CD4-positive, alpha-beta memory T cell (primary cell): Measurements from ENCODE around the gene PCYT2. TPM values are rescaled to one million over a fixed set of nuclear protein-coding genes. Genes with fewer than 3 reads are reported as not detected.
A peak's percentile ranks its signal among the peaks of the same experiment; 100 is the strongest.

ENCODE experiments used
- CTCF ChIA-PET: fragments of 350-600 bp; sonication (Branson Sonifier 250); formaldehyde crosslinking; loops from one replicate; lab custom pipeline; 2021; ENCODE audit warnings: inconsistent platforms; ENCODE audit not compliant: partially characterized antibody; lab: Charles Lee
- POLR2A ChIA-PET: fragments of 350-600 bp; sonication (Branson Sonifier 250); formaldehyde crosslinking; loops from one replicate; lab custom pipeline; 2021; ENCODE audit not compliant: partially characterized antibody; lab: Charles Lee
- DNase-seq, 5 donors: peaks; one replicate each; pipeline versions ENCODE4 v3.0.0 to v3.0.0-alpha.2; 2020 to 2022; ENCODE audit warnings: mixed read lengths in 1 of 5
- H3K27ac ChIP-seq: one replicate; pipeline ENCODE4 v1.7.0; 2013; ENCODE audit warnings: low read depth, low read length
- H3K27me3 ChIP-seq: 2 replicates; pipeline ENCODE4 v1.7.0; 2013; ENCODE audit warnings: mild to moderate bottlenecking, low read length, moderate library complexity; ENCODE audit not compliant: insufficient read depth
- H3K36me3 ChIP-seq: 2 replicates; pipeline ENCODE4 v1.7.0; 2013; ENCODE audit warnings: mild to moderate bottlenecking, low read length, moderate library complexity; ENCODE audit not compliant: insufficient read depth
- H3K4me1 ChIP-seq: 2 replicates; pipeline ENCODE4 v1.7.0; 2013; ENCODE audit warnings: mild to moderate bottlenecking, low read length, moderate library complexity; ENCODE audit not compliant: insufficient read depth
- H3K4me3 ChIP-seq, 2 donors: one replicate each; pipeline ENCODE4 v1.7.0; 2013; ENCODE audit warnings: low read length in 2 of 2, mild to moderate bottlenecking in 1 of 2
- H3K9me3 ChIP-seq, 2 donors: one replicate each; pipeline ENCODE4 v1.7.0; 2013; ENCODE audit warnings: low read length in 2 of 2, control low read depth in 1 of 2; ENCODE audit not compliant: control insufficient read depth in 1 of 2
- H3K27ac Mint-ChIP-seq, 7 donors: one replicate each; pipeline ENCODE4 v1.8.0; 2020 to 2021; ENCODE audit warnings: mixed read lengths in 7 of 7, mild to moderate bottlenecking in 6 of 7, inconsistent platforms in 3 of 7, moderate library complexity in 3 of 7
- H3K27me3 Mint-ChIP-seq, 2 donors: one replicate each; pipeline ENCODE4 v1.8.0; 2020 to 2021; ENCODE audit warnings: mixed read lengths in 2 of 2
- H3K36me3 Mint-ChIP-seq, 2 donors: one replicate each; pipeline ENCODE4 v1.8.0; 2020 to 2021; ENCODE audit warnings: mixed read lengths in 2 of 2, inconsistent platforms in 1 of 2, mild to moderate bottlenecking in 1 of 2
- H3K4me1 Mint-ChIP-seq, 4 donors: one replicate each; pipeline ENCODE4 v1.8.0; 2020 to 2021; ENCODE audit warnings: mixed read lengths in 4 of 4, mild to moderate bottlenecking in 1 of 4
- H3K4me3 Mint-ChIP-seq, 8 donors: one replicate each; pipeline ENCODE4 v1.8.0; 2020 to 2021; ENCODE audit warnings: mixed read lengths in 8 of 8, mild to moderate bottlenecking in 7 of 8, moderate library complexity in 6 of 8, inconsistent platforms in 3 of 8
- H3K9me3 Mint-ChIP-seq, 8 donors: one replicate each; pipeline ENCODE4 v1.8.0; 2020 to 2021; ENCODE audit warnings: mixed read lengths in 8 of 8, mild to moderate bottlenecking in 5 of 8, inconsistent platforms in 3 of 8, moderate library complexity in 1 of 8
- intact Hi-C: fragments of 100-400 bp; cut with micrococcal nuclease; formaldehyde crosslinking; loops from one replicate; pipeline ENCODE4 v1.15.1; 2023
- polyA plus RNA-seq, 2 donors: library from polyadenylated mRNA; unstranded; fragments of 300-500 nt; fragmentation: Illumina TruSeq; gene quantifications; one replicate each; pipeline ENCODE4 v1.2.3, GENCODE V29; 2021
- total RNA-seq, 2 experiments: library from RNA; stranded (reverse); gene quantifications; one replicate each; pipeline ENCODE4 v1.2.3, GENCODE V29; 2021

Gene PCYT2
- total and polyA plus RNA-seq, 4 experiments from 2014 or later: 27.8 to 48.3 (median 36.9) TPM

GRCh38 chr17:81863833-81864768 is 47.1 kb downstream of the PCYT2 start:
- ChIA-PET POLR2A (interaction anchor here (0.6 to 1.0 kb wide), 3 partner anchors 8 to 161 kb away, joined by 3 to 4 read pairs (median 3); partner anchors contain the start of genes MRPL12 and PCYT2), CTCF (no interaction called here)
- no peak overlapping the region for H3K4me3 ChIP-seq
- H3K4me1 Mint-ChIP-seq: peaks cover 21 to 59% (median 39%) of the 10 kb centered on the region in 4 donors
- H3K9me3 ChIP-seq: no peaks in the 10 kb centered on the region
- peak overlapping the region in 5 of 8 donors; percentile 2 to 43 (median 20) for H3K4me3 Mint-ChIP-seq
- peaks cover 4 to 36% of the 10 kb centered on the region in 2 donors for H3K36me3 Mint-ChIP-seq
- H3K27ac ChIP-seq: no peak overlapping the region
- peak overlapping the region; percentile 52 to 99 (median 87) for H3K27ac Mint-ChIP-seq
- peaks cover 0 to 6% of the 10 kb centered on the region in 2 donors for H3K27me3 Mint-ChIP-seq
- H3K36me3 ChIP-seq: peaks cover 15% of the 10 kb centered on the region
- no peaks in the 10 kb centered on the region for H3K27me3 ChIP-seq
- peaks cover 0 to 12% (median 0%) of the 10 kb centered on the region in 8 donors for H3K9me3 Mint-ChIP-seq
- peaks cover 45% of the 10 kb centered on the region for H3K4me1 ChIP-seq
- intact Hi-C loops: loop anchor here (5.0 to 10.0 kb wide), 2 partner anchors 158 to 431 kb away; partner anchors contain the start of genes CENPX and LRRC45
- DNase-seq: no peak

GRCh38 chr17:81863123-81863675 is 48.0 kb downstream of the PCYT2 start:
- no peak for DNase-seq
- H3K36me3 Mint-ChIP-seq: peaks cover 4 to 36% of the 10 kb centered on the region in 2 donors
- intact Hi-C loops: loop anchor here (5.0 to 10.0 kb wide), 2 partner anchors 159 to 432 kb away; partner anchors contain the start of genes CENPX and LRRC45
- Histone ChIP-seq H3K36me3 (peaks cover 6% of the 10 kb centered on the region), H3K27ac (peak overlapping the region; percentile 3), H3K27me3 (no peaks in the 10 kb centered on the region), H3K9me3 (no peaks in the 10 kb centered on the region), H3K4me1 (peaks cover 50% of the 10 kb centered on the region), H3K4me3 (no peak overlapping the region)
- POLR2A ChIA-PET: interaction anchor here (0.8 to 1.1 kb wide), 3 partner anchors 9 to 160 kb away, joined by 3 to 4 read pairs (median 3); partner anchors contain the start of gene MRPL12
- H3K27me3 Mint-ChIP-seq: peaks cover 0 to 6% of the 10 kb centered on the region in 2 donors
- peaks cover 0 to 12% (median 0%) of the 10 kb centered on the region in 8 donors for H3K9me3 Mint-ChIP-seq
- CTCF ChIA-PET: no interaction called here
- peak overlapping the region; percentile 55 to 81 (median 67) for H3K4me3 Mint-ChIP-seq
- H3K27ac Mint-ChIP-seq: peak overlapping the region; percentile 66 to 99 (median 87)
- H3K4me1 Mint-ChIP-seq: peaks cover 21 to 59% (median 42%) of the 10 kb centered on the region in 4 donors

GRCh38 chr17:81860756-81861568 is 50.2 kb downstream of the PCYT2 start:
- ChIA-PET POLR2A (interaction anchor here (0.6 to 5.1 kb wide), 10 partner anchors 9 to 368 kb away, joined by 3 to 99 read pairs (median 4); partner anchors contain the start of genes ARHGDIA, ARL16, HGS and MCRIP1), CTCF (interaction anchor here (0.6 kb wide), 1 partner anchor 12 kb away, joined by 3 read pairs; no protein-coding TSS in a partner anchor)
- peaks cover 40% of the 10 kb centered on the region for H3K4me1 ChIP-seq
- Mint-ChIP-seq H3K36me3 (peaks cover 4 to 35% of the 10 kb centered on the region in 2 donors), H3K4me1 (peaks cover 17 to 58% (median 37%) of the 10 kb centered on the region in 4 donors), H3K27ac (peak overlapping the region; percentile 98 to 99 (median 98)), H3K27me3 (peaks cover 0 to 6% of the 10 kb centered on the region in 2 donors), H3K4me3 (peak overlapping the region; percentile 86 to 93 (median 91)), H3K9me3 (peaks cover 0 to 12% (median 0%) of the 10 kb centered on the region in 8 donors)
- H3K27me3 ChIP-seq: no peaks in the 10 kb centered on the region
- peak; percentile 100 for DNase-seq
- no peaks in the 10 kb centered on the region for H3K9me3 ChIP-seq
- intact Hi-C loops: loop anchor here (1.0 to 10.0 kb wide), 8 partner anchors 10 to 434 kb away; partner anchors contain the start of genes ALYREF, ANAPC11, ARHGDIA and CENPX
- H3K36me3 ChIP-seq: peaks cover 6% of the 10 kb centered on the region
- H3K4me3 ChIP-seq: peak overlapping the region; percentile 0 to 60
- peak overlapping the region; percentile 92 for H3K27ac ChIP-seq

GRCh38 chr17:81859906-81860755 is 51.1 kb downstream of the PCYT2 start, which contains the start of gene P4HB:
P4HB (minus strand) TSS chr17:81860535; CDS start chr17:81860471, 64 bp downstream.
- CTCF ChIA-PET: interaction anchor here (0.5 to 0.8 kb wide), 2 partner anchors 29 to 124 kb away, joined by 3 read pairs; no protein-coding TSS in a partner anchor
- intact Hi-C loops: loop anchor here (1.0 to 10.0 kb wide), 8 partner anchors 11 to 435 kb away; partner anchors contain the start of genes ALYREF, ANAPC11, ARHGDIA and CENPX

GRCh38 chr17:81858967-81859905 is 52.0 kb downstream of the PCYT2 start:
- Mint-ChIP-seq H3K4me1 (peaks cover 17 to 56% (median 33%) of the 10 kb centered on the region in 4 donors), H3K36me3 (peaks cover 4 to 45% of the 10 kb centered on the region in 2 donors), H3K27ac (peak overlapping the region; percentile 69 to 99 (median 93)), H3K4me3 (peak overlapping the region; percentile 83 to 92 (median 90)), H3K27me3 (peaks cover 0 to 6% of the 10 kb centered on the region in 2 donors), H3K9me3 (peaks cover 0 to 12% (median 0%) of the 10 kb centered on the region in 8 donors)
- H3K27ac ChIP-seq: peak overlapping the region; percentile 81
- H3K27me3 ChIP-seq: no peaks in the 10 kb centered on the region
- POLR2A ChIA-PET: interaction anchor here (0.7 to 5.1 kb wide), 6 partner anchors 12 to 207 kb away, joined by 3 to 99 read pairs (median 4); partner anchors contain the start of genes ARHGDIA, ARL16, DUS1L and HGS
- peak overlapping the region; percentile 76 to 79 for H3K4me3 ChIP-seq
- H3K9me3 ChIP-seq: no peaks in the 10 kb centered on the region
- peaks cover 40% of the 10 kb centered on the region for H3K4me1 ChIP-seq
- peaks cover 17% of the 10 kb centered on the region for H3K36me3 ChIP-seq
- no peak for DNase-seq
- intact Hi-C loops: no loop called here
- CTCF ChIA-PET: interaction anchor here (0.5 to 0.8 kb wide), 2 partner anchors 29 to 123 kb away, joined by 3 read pairs; no protein-coding TSS in a partner anchor

More at GRCh38 chr17:81859906-81860755, 51.1 kb downstream of the PCYT2 start, which contains the start of gene P4HB:
- Histone ChIP-seq H3K4me3 (peak within 1 kb of the TSS; percentile 76 to 79), H3K27me3 (no peaks in the 10 kb centered on the region), H3K27ac (peak within 1 kb of the TSS; percentile 92), H3K4me1 (peaks cover 40% of the 10 kb centered on the region), H3K9me3 (no peaks in the 10 kb centered on the region), H3K36me3 (peaks cover 9% of the 10 kb centered on the region)
- POLR2A ChIA-PET: interaction anchor here (0.9 to 5.1 kb wide), 11 partner anchors 10 to 368 kb away, joined by 3 to 99 read pairs (median 3); partner anchors contain the start of genes ARHGDIA, ARL16, DUS1L and HGS
- Mint-ChIP-seq H3K36me3 (peaks cover 4 to 39% of the 10 kb centered on the region in 2 donors), H3K27me3 (peaks cover 0 to 6% of the 10 kb centered on the region in 2 donors), H3K9me3 (peaks cover 0 to 12% (median 0%) of the 10 kb centered on the region in 8 donors), H3K27ac (peak within 1 kb of the TSS; percentile 98 to 99 (median 98)), H3K4me3 (peak within 1 kb of the TSS; percentile 86 to 93 (median 92)), H3K4me1 (peaks cover 17 to 56% (median 33%) of the 10 kb centered on the region in 4 donors)
- peak in 1 of 5 donors; percentile 11 for DNase-seq
